Activated T-cell treated with anti-CD3 and anti-CD28 coated beads for 1 hour (primary cell): ENCODE results near the gene NT5C2.
"Not testable (repeated sequence)": the region's sequence is repeated elsewhere in the genome, so short reads cannot be mapped to it uniquely, and the experiment has no call there.

Source experiments
- DNase-seq: peaks from one replicate; pipeline ENCODE4 v3.0.0-alpha.2; 2020; ENCODE audit warnings: low read depth

The NT5C2 gene

DNA sequence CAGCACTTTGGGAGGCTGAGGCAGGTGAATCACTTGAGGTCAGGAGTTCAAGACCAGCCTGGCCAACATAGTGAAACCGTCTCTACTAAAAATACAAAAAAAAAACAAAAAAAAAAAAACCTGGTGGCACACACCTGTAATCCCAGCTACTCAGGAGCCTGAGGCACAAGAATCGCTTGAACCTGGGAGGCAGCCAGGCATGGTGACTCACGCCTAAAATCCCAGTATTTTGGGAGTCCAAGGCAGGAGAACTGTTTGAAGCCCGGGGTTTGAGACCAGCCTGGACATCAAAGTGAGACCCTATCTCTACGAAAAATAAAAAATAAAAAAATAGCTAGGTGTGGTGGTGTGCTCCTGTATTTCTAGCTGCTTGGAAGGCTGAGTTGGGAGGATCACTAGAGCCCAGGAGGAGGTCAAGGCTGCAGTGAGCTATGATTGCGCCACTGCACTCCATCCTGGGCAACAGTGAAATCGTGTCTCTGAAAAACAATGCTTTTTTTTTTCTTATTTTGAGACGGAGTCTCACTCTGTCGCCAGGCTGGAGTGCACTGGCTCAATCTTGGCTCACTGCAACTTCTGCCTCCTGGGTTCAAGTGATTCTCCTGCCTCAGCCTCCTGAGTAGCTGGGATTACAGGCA is 29.2 kb downstream of the NT5C2 start:
- not testable (repeated sequence) for DNase-seq

DNA sequence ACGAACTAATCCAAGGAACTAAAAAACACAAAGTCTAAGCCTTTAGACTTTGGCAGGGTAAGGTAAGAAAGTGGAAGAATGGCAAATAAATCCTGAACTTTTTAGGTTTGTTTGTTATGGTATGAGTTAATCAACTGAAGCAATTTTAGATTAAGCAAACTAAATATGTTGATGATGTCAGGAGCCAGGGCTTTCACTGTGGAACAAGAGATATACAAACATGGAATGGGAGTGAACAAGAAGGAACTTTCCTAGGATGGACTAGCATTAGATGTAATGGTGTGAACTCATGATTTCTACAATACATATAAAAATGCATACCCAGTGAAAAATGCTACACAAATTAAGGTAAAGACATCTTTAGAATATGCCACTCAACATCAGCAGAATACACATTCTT is 35.8 kb downstream of the NT5C2 start:
- DNase-seq: no peak

DNA sequence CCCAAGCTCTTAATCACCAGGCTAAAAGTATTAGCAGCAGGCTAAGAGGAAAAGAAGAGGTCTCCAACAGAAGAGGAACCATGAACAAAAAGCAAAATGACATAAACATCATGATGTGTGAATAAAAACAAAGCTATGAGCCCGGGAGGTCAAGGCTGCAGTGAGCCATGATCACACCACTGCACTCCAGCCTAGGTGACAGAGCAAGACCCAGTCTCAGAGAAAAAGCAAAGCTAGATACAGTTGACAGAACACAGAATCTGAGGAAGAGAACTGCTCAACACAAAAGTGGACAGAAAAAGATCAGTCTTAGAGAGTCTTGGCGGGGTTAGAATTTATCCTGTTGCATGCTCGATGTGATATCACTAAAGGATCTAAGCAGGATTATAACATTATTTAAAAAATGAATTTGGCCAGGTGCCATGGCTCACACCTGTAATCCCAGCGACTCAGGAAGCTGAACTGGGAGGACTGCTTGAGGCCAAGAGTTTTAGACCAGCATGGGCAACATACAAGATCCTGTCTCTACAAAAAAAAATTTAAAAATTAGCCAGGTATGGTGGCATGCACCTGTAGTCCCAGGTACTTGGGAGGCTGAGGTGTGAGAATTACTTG is 37.5 kb downstream of the NT5C2 start:
- DNase-seq: no peak

DNA sequence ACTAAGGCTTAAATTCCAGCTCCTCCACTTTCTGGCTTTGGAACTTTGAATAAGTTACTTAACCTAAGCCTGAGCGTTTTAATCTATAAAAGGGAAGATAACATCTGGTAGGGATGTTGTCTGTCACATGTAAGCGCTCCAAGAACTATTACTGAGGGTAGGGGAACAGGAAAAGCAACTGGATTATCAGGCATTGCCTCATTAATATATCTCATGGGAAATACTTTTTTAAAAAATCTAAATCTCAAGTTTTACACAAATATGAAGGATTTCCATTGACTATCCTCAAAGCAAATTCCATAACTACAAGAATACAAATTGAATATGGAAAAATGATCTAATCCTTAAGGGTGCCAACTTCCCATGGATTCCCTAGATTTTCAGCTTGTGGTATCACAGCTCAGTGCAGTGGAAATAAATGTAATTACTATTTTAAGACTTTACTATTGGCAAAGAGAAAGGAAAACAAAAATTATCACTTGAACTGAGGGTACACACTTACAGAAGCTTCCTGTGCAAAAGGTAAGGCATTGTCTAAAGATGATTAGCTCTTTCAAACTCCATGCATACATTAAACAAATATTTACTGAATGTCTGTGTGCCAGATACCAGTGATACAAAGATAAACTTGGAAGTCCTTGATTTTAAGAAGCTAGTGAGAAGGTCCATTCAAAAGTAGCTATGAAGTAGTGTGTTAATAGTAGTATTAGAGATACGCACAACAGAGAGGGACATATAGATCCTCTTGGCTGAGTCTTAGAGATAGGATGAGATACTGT is 38.4 kb downstream of the NT5C2 start:
- no peak for DNase-seq

DNA sequence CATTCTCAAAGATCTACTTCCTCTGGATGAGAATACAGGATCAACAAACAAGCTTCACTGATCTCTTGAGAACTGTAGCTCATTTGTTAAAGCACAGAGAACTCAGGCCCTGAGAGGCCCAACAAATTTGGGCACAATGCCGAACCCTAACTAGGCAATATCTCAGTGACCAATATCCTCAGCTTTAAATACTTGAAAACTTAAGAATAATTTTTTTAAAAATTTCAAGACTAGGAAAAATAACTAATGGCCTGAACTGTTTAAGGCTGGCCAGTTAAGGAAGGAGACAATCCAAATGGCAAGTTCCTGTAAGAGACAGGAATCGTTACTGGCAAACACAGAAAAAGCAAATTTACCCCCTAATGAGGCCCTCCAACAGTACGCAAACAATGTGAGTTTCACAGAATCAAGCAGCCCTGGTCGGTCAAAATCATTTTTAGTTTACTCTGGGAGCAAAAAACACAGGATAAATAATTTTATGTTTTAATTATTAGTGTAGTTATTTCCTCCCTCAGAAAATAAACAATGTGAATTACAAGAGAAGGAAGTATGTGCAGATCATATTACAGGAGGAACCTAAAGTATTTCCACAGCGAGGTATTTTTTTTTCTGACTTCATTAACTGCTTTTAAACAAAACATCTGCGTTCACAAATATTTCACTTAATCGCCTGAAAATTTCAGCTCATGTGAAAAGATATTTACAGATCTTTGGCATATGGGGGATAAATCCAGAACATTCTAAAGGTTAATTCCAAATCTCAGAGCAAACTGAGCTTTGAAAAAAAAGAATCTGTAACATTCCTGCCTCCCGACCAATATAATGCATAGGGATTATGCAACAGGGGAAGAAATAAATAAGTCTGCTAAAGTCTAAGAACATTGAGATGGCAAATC is 39.5 kb downstream of the NT5C2 start:
- no peak for DNase-seq

DNA sequence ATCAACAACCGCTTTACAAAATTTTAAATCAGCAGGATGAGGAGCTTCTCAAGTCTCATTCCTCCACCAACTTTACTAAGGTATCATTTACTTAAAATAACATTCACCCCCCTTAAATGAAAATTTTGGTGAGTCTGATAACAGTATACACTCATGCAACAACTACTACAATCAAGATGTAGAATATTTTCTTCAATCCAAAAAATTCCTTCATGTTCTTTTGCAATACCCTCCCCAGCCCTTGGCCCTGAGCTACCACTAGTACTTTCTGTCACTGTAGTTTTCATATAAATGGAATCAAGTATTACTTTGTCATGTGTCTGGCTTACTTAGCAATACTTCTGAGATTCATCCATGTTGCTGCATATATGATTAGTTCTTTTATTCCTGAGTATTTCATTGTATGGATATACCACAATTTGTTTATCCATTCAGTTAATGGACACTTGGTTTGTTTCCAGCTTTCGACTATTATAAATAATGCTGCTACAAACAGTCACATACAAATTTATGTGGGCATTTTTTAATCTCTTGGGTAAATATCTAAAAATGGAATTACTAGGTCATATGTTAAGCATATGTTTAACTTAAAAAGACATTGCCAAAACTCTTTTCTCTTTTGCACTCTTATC is 43.0 kb downstream of the NT5C2 start:
- no peak for DNase-seq

DNA sequence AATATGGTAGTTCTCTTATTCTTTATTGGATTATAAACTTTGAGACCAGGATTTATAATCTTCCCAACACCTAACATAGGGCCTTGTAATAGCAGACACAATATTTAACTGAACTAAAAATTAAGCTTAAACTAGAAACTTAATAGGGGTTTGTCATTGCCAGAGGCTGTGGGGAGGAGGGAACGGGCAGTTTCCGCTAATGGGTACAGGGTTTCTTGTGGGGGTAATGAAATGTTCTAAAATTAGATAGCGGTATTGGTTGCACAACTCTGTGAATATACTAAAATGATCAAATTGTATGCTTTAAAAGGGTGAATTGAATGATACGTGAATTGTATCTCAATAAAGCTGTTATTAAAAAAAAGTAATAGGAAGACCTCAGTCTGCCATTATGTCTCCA is 45.4 kb downstream of the NT5C2 start:
- no peak for DNase-seq

DNA sequence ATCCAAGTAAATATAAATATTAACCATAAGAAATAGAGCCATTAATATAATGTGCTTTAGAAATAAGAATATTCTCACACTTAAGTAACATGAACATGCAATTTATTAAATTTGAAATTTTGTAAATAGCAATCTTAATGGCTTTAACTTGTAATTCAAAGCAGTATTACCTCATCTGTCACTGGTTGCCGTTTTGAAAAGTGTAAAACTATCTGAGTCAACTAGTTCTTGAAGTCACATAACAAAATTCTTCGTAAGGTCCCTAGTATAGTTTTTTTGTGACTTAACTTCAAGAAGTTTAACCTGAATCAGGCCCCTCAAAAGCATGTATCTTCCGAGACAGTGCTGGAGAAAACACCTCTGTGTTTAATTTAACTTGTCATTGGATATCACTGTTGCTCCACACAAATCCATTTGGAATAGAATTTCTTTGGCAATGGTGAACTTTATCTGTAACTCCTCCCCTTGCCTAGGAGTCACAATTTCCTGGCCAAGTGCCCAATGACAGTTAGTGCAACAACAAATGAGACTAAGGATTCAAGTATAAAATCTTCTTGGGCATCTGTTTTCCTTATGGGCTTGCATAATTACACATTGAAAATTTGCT is 47.1 kb downstream of the NT5C2 start:
- no peak for DNase-seq

DNA sequence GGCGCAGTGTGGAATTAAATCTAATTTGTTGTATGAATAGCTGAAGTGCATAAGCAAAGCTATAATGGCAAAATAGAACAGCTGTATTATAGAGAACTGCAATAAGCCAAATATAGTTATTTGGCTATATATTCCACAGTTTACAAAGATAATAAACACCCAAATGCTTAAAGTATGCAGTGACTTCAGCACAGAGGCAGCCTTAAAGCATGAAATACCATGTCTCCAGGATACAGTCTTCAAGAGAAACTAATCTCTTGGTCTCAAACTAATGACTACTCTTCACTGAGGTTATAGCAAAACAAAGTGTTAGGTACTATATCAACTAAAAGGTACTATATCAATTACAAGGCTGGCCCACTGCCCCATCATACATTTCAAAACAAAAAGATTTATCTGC is 48.0 kb downstream of the NT5C2 start:
- DNase-seq: no peak

DNA sequence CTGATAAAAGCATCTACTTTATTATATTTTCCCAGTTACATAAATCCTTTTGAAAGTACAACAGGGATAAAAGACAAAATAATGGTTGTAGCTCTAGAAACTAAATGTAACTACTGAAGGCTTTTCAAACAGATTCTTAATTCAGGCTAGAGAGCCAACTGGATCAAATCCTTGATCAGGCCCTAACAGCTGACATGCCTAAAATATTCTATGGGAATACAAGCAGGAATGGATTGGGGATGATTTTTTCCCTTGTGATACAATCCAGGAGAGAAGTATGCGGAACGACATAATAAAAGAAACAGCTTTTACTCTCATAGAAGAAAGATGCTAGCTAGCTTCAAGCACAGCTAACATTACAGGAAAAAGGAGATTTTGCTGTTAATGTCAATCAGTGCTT is 49.0 kb downstream of the NT5C2 start:
- no peak for DNase-seq

DNA sequence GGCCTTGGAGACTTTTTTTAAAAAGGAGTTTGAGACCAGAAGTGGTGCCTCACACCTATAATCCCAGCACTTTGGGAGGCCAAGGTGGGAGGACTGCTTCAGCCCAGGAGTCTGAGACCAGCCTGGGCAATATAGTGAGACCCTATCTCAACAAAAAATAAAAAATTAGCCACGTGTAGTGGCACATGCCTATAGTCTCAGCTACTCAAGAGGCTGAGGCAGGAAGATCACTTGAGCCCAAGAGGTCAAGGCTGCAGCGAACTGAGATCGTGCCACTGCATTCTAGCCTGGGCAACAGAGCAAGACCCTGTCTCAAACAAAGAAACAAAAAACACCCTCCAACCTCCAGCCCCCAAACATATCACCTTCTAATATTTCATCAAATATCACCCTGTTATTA is 49.4 kb downstream of the NT5C2 start:
- DNase-seq: not testable (repeated sequence)

DNA sequence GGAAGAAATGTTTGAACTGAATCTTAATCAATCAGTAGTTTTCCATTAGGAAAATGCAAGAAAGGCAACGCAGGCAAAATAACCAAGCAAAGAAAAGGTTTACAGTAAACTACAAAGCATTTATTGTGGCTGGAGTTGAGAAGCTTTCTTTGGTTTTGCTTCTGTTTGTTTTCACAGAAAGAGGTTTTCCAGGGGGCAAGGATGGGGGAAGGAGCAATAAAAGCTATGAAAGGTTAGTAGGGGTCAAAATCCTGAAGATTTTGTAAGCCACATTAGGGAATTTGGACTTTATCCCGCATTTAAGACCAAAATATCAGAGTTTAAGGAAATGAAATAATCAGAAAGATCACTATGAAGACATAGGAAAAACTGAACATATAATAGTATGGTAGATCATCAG is 51.1 kb downstream of the NT5C2 start:
- DNase-seq: no peak

DNA sequence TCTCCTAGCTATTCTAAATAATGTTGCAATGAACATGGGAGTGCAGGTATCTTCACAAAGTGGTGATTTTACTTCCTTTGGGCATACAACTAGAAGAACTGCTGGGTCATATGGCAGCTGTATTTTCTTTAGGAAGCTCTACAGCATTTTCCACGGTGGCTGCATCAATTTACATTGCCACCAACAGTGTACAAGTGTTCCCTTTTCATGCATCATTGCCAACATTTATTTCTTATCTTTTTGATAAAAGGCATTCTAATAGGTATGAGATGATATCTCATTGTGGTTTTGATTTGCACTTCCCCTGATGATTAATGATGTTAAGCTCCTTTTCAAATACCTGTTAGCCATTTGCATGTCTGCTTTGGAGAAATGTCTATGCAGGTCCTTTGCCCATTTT is 52.6 kb downstream of the NT5C2 start:
- DNase-seq: no peak

DNA sequence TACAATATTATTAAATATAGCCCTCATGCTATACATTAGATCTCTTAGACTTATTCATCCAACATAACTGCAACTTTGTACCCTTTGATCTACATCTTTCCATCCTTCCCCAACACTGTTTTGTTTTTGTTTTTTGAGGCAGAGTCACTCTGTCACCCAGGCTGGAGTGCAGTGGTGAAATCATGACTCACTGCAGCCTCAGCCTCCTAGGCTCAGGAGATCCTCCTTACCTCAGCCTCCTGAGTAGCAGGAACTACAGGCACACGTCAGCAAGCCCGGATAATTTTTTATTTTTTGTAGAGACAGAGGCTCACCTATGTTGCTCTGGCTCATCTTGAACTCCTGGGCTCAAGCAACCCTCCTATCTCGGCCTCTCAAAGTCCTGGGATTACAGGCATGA is 53.3 kb downstream of the NT5C2 start:
- no peak for DNase-seq

DNA sequence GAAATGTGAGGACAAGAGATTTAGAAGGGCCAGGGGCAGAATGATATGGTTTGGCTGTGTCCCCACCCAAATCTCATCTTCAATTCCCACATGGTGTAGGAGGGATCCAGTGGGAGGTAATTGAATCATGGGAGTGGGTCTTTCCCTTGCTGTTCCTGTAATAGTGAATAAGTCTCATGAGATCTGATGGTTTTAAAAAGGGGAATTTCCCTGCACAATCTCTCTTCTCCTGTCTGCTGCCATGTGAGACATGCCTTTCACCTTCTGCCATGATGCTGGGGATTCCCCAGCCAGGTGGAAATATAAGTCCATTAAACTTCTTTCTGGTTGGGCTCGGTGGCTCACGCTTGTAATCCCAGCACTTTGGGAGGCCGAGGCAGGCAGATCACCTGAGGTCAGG is 57.9 kb downstream of the NT5C2 start:
- DNase-seq: not testable (repeated sequence)

DNA sequence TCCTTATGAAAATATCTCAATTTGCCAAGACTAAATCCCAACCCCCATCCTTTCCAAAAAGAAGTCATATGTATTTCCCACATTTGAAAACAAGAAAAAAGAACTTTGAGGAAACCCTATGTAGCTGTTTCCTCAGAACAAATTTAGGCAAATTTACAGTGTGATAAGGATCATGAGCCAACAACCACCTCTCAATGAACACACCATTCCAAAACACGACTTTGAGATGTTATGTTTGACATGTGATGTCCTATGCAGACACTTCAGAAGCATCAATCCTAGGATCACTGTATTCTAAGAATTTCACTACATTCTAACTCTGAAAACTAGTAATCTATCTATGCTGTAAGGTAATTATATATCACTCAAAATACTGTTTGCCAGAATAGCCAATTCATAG is 62.2 kb downstream of the NT5C2 start:
- no peak for DNase-seq

DNA sequence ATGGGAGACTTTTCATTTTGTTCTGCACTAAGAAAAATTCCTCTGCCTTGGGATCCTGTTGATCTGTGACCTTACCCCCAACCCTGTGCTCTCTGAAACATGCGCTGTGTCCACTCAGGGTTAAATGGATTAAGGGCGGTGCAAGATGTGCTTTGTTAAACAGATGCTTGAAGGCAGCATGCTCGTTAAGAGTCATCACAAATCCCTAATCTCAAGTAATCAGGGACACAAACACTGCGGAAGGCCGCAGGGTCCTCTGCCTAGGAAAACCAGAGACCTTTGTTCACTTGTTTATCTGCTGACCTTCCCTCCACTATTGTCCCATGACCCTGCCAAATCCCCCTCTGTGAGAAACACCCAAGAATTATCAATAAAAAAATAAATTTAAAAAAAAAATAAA is 62.9 kb downstream of the NT5C2 start:
- DNase-seq: not testable (repeated sequence)

DNA sequence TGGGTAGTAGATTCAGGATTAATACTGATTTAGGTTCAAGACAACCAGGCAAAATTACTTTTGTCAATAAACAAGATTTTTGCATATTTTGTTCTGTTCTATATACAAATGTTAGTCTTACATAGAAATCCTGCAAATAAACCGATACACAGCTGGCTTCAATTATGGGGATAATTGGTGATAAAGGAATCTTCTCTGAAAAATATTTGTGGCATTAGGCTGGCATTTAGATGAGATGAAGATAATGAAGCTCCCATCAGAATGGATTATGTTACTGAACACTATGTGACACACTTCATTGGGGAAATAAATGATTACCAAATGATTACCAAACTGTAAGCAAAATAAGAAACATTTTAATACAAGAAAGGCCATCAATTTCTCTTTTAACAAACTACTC is 65.8 kb downstream of the NT5C2 start:
- DNase-seq: no peak

DNA sequence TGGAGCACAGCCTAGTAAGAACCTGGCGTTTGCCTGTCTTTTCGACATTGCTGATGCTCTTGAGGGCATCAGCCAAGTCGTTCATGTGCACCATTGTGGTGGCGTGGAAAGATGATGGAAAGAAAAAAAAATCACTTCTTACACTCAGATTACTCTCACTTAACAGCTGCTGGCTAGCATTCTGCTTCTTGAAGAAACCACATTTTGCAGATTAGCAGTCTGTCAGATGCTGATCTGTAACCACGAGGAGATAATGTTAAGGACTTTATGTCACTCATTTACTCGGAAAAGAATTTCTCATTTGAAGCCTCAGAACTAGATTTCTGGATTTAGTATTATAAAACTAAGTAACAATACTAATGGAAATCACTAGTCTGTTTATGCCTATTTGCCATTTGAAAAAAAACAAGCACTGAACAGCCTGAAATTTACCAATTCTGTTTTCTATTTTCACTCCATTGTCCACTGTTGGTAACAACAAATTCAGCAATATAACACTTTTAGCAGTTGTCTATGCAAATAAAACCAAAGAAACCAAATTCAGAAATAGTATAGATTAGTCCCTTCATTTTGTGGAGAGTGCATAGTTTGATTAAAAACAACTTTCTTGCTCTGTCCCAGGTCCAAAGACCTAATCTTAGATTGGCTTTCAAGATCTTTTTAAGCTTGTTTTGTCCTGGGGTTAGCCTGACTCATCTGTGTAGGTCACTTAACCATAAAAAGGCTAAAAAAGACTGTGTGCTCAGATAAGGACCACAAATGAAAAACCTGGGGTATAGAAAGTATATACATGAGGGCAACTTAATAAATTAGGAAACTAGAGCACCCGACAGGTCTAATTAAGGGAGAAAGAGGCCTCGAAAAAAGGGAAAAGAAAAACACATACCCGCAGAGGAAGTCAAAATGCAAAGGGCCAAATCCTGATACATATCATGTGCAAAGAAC is 67.5 kb downstream of the NT5C2 start:
- DNase-seq: no peak

DNA sequence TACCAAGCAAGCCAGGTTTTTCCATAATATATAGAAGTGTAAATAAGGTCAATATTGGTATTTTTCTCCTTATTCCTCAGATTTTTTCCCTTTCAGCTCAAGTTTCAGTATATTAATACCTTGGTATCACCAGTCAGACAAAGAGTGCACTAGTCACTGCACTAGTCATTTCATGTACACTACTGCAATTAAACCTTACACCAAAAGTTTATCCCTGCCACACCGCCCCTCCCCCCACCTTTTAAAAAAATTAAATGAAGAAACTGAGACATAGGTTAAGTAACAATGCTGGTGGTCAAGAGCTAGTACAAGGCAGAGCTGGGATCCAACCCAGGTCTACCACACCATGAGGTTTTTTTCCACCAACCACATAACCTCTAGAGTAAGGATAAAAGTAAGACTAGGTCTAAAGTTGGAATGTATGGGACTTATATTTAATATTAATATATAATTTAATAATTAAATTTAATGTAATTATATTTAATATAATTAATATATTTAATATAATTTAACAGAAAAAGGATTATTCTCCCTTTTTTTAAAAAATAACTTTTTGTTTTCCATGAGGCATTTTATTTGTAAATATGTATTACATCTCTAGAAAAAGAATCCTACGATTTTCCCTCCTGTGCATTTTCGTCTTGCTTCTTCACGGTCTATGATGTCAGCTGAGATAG is 68.5 kb downstream of the NT5C2 start:
- no peak for DNase-seq
